ENCODE data around the gene DYNLT5.
"Not testable (repeated sequence)": the region's sequence is repeated elsewhere in the genome, so short reads cannot be mapped to it uniquely, and the experiment has no call there.

The DYNLT5 gene

GRCh38 chr1:66787641-66788040, 35.4 kb downstream of the DYNLT5 start:
- TF ChIP-seq CTCF (IDR thresholded peaks at IDR 0.05; ENCODE audit: low read depth, low read length, missing control alignments) = no peak
- no peak for DNase-seq (ENCODE audit: low read depth)
- no peak overlapping the region for H3K4me3 ChIP-seq (ENCODE audit: low read depth, low read length)

- H3K4me3 ChIP-seq (ENCODE audit: low read depth, low read length) = no peak overlapping the region
- TF ChIP-seq CTCF (IDR thresholded peaks at IDR 0.05; ENCODE audit: low read depth, low read length, missing control alignments) = no peak
- peak; percentile 2 for DNase-seq (ENCODE audit: low read depth)
Observed at GRCh38 chr1:66788231-66788939, 36.1 kb downstream of the DYNLT5 start.

- no peak overlapping the region for H3K4me3 ChIP-seq (ENCODE audit: low read depth, low read length)
- TF ChIP-seq CTCF (IDR thresholded peaks at IDR 0.05; ENCODE audit: low read depth, low read length, missing control alignments) = no peak
- no peak for DNase-seq (ENCODE audit: low read depth)
Observed at GRCh38 chr1:66791621-66792610, 39.7 kb downstream of the DYNLT5 start.

- not testable (repeated sequence) for H3K4me3 ChIP-seq (ENCODE audit: low read depth, low read length); DNase-seq (ENCODE audit: low read depth)
Observed at GRCh38 chr1:66795839-66796238, 43.6 kb downstream of the DYNLT5 start.

GRCh38 chr1:66809245-66809644, 57.0 kb downstream of the DYNLT5 start:
- H3K4me3 ChIP-seq (ENCODE audit: low read depth, low read length) = no peak overlapping the region
- no peak for TF ChIP-seq CTCF (IDR thresholded peaks at IDR 0.05; ENCODE audit: low read depth, low read length, missing control alignments)
- DNase-seq (ENCODE audit: low read depth) = no peak

- no peak for TF ChIP-seq CTCF (IDR thresholded peaks at IDR 0.05; ENCODE audit: low read depth, low read length, missing control alignments)
- DNase-seq (ENCODE audit: low read depth) = no peak
- no peak overlapping the region for H3K4me3 ChIP-seq (ENCODE audit: low read depth, low read length)
Observed at GRCh38 chr1:66809736-66810326, 57.6 kb downstream of the DYNLT5 start.

- DNase-seq (ENCODE audit: low read depth) = no peak
- no peak for TF ChIP-seq CTCF (IDR thresholded peaks at IDR 0.05; ENCODE audit: low read depth, low read length, missing control alignments)
- H3K4me3 ChIP-seq (ENCODE audit: low read depth, low read length) = no peak overlapping the region
Observed at GRCh38 chr1:66824771-66825170, 72.5 kb downstream of the DYNLT5 start.
